ENCODE results near the gene CLCN2. TPM values are rescaled to one million over a fixed set of nuclear protein-coding genes. Genes with fewer than 3 reads are reported as not detected.

Gene CLCN2
- total RNA-seq, 1 donor = 4.3 TPM

GRCh38 chr3:184389935-184390528 is 28.6 kb upstream of the CLCN2 start:
- no peaks in the 10 kb centered on the region for H4K20me1 ChIP-seq (ENCODE audit: insufficient read depth, low read length)
- H3K36me3 ChIP-seq (ENCODE audit: insufficient read depth, low read length) = no peaks in the 10 kb centered on the region
- no peaks in the 10 kb centered on the region for H3K79me2 ChIP-seq (ENCODE audit: insufficient read depth, low read length)
- no peaks in the 10 kb centered on the region for H3K4me1 ChIP-seq (ENCODE audit: insufficient read depth, low read length)
- H3K27ac ChIP-seq (ENCODE audit: low read depth, low read length) = no peak overlapping the region
- no peak for DNase-seq (ENCODE audit: insufficient read length, low spot score, missing footprints)
- no peaks in the 10 kb centered on the region for H3K9me3 ChIP-seq (ENCODE audit: low read depth, low read length)
- TF ChIP-seq CTCF (IDR thresholded peaks at IDR 0.05; ENCODE audit: extremely low read depth, low read depth, low read length) = no peak
- no peak overlapping the region for H2AFZ ChIP-seq (ENCODE audit: low read length)
- peaks cover 17% of the 10 kb centered on the region for H3K27me3 ChIP-seq (ENCODE audit: insufficient read depth, low read length)
- no peak overlapping the region for H3K4me2 ChIP-seq (ENCODE audit: insufficient read depth, low read length)
- H3K4me3 ChIP-seq (ENCODE audit: insufficient read depth, low read length) = no peak overlapping the region

GRCh38 chr3:184389384-184389783 is 28.0 kb upstream of the CLCN2 start:
- Histone ChIP-seq H3K4me2 (ENCODE audit: insufficient read depth, low read length) (no peak overlapping the region), H3K27ac (ENCODE audit: low read depth, low read length) (no peak overlapping the region), H3K36me3 (ENCODE audit: insufficient read depth, low read length) (no peaks in the 10 kb centered on the region), H3K4me1 (ENCODE audit: insufficient read depth, low read length) (no peaks in the 10 kb centered on the region), H4K20me1 (ENCODE audit: insufficient read depth, low read length) (no peaks in the 10 kb centered on the region), H2AFZ (ENCODE audit: low read length) (no peak overlapping the region), H3K9me3 (ENCODE audit: low read depth, low read length) (no peaks in the 10 kb centered on the region), H3K4me3 (ENCODE audit: insufficient read depth, low read length) (no peak overlapping the region), H3K79me2 (ENCODE audit: insufficient read depth, low read length) (no peaks in the 10 kb centered on the region), H3K27me3 (ENCODE audit: insufficient read depth, low read length) (peaks cover 15% of the 10 kb centered on the region)
- DNase-seq (ENCODE audit: insufficient read length, low spot score, missing footprints) = no peak
- no peak for TF ChIP-seq CTCF (IDR thresholded peaks at IDR 0.05; ENCODE audit: extremely low read depth, low read depth, low read length)

DNA sequence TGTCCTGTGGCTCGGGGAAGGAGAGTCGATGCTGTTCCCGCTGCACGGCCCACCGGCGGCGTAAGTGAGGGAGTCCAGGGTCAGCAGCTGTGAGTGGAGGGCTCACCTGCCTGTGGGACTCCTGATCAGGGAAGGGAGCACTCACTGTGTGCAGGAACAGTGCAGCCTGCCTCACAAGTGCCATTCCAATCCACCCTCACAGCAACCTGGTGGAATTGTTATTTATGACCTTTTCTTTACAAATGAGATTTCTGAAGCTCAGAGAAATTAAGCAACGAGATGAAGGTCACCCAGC is 27.5 kb upstream of the CLCN2 start:
- Histone ChIP-seq H3K79me2 (ENCODE audit: insufficient read depth, low read length) (no peaks in the 10 kb centered on the region), H3K27ac (ENCODE audit: low read depth, low read length) (no peak overlapping the region), H3K4me2 (ENCODE audit: insufficient read depth, low read length) (no peak overlapping the region), H3K4me3 (ENCODE audit: insufficient read depth, low read length) (no peak overlapping the region), H3K4me1 (ENCODE audit: insufficient read depth, low read length) (no peaks in the 10 kb centered on the region), H3K36me3 (ENCODE audit: insufficient read depth, low read length) (no peaks in the 10 kb centered on the region), H2AFZ (ENCODE audit: low read length) (no peak overlapping the region), H3K27me3 (ENCODE audit: insufficient read depth, low read length) (peaks cover 13% of the 10 kb centered on the region), H3K9me3 (ENCODE audit: low read depth, low read length) (no peaks in the 10 kb centered on the region), H4K20me1 (ENCODE audit: insufficient read depth, low read length) (no peaks in the 10 kb centered on the region)
- DNase-seq (ENCODE audit: insufficient read length, low spot score, missing footprints) = no peak
- no peak for TF ChIP-seq CTCF (IDR thresholded peaks at IDR 0.05; ENCODE audit: extremely low read depth, low read depth, low read length)

GRCh38 chr3:184388164-184388935 is 26.9 kb upstream of the CLCN2 start:
- DNase-seq (ENCODE audit: insufficient read length, low spot score, missing footprints) = no peak
- Histone ChIP-seq H3K4me2 (ENCODE audit: insufficient read depth, low read length) (no peak overlapping the region), H3K4me3 (ENCODE audit: insufficient read depth, low read length) (no peak overlapping the region), H3K9me3 (ENCODE audit: low read depth, low read length) (no peaks in the 10 kb centered on the region), H3K27ac (ENCODE audit: low read depth, low read length) (no peak overlapping the region), H3K27me3 (ENCODE audit: insufficient read depth, low read length) (peaks cover 11% of the 10 kb centered on the region), H4K20me1 (ENCODE audit: insufficient read depth, low read length) (no peaks in the 10 kb centered on the region), H3K36me3 (ENCODE audit: insufficient read depth, low read length) (no peaks in the 10 kb centered on the region), H3K4me1 (ENCODE audit: insufficient read depth, low read length) (no peaks in the 10 kb centered on the region), H2AFZ (ENCODE audit: low read length) (no peak overlapping the region), H3K79me2 (ENCODE audit: insufficient read depth, low read length) (no peaks in the 10 kb centered on the region)
- no peak for TF ChIP-seq CTCF (IDR thresholded peaks at IDR 0.05; ENCODE audit: extremely low read depth, low read depth, low read length)

Data from osteoblast (primary cell).